Fibroblast of villous mesenchyme (primary cell): ENCODE data around the gene SRBD1. TPM values are rescaled to one million over a fixed set of nuclear protein-coding genes. Genes with fewer than 3 reads are reported as not detected.

Experiments used
- DNase-seq: peaks from one replicate; pipeline ENCODE4 v3.0.0-alpha.2; 2010; ENCODE audit warnings: low read depth
- H3K4me3 ChIP-seq: 2 replicates; pipeline ENCODE4 v1.5.1; 2011; ENCODE audit warnings: low read depth, mild to moderate bottlenecking, low read length
- CTCF ChIP-seq: IDR thresholded peaks from 2 replicates; pipeline ENCODE4 v1.5.1; 2012; ENCODE audit warnings: low read depth, mild to moderate bottlenecking, low read length; ENCODE audit not compliant: insufficient read depth
- total RNA-seq: library from RNA; depleted of rRNA; stranded (reverse); fragments of >200 nt; gene quantifications from 2 replicates; pipeline ENCODE4 v1.2.3, GENCODE V29; 2012

Gene SRBD1
- total RNA-seq, 1 donor, result 31.1 TPM

- no peak overlapping the region for H3K4me3 ChIP-seq
- TF ChIP-seq CTCF, result no peak
- peak; percentile 27 for DNase-seq
These were observed 56.3 kb downstream of the SRBD1 start for GRCh38 chr2:45554742-45555140.

- DNase-seq, result peak; percentile 48
- TF ChIP-seq CTCF, result no peak
- H3K4me3 ChIP-seq, result no peak overlapping the region
These were observed 56.9 kb downstream of the SRBD1 start for GRCh38 chr2:45554073-45554741.

- no peak for TF ChIP-seq CTCF
- no peak for DNase-seq
- H3K4me3 ChIP-seq, result no peak overlapping the region
These were observed 59.2 kb downstream of the SRBD1 start for GRCh38 chr2:45551862-45552261.

GRCh38 chr2:45545943-45546342, 65.1 kb downstream of the SRBD1 start:
- TF ChIP-seq CTCF, result no peak
- H3K4me3 ChIP-seq, result no peak overlapping the region
- no peak for DNase-seq

- no peak overlapping the region for H3K4me3 ChIP-seq
- DNase-seq, result no peak
- no peak for TF ChIP-seq CTCF
These were observed 67.8 kb downstream of the SRBD1 start for GRCh38 chr2:45543257-45543656.

- TF ChIP-seq CTCF, result no peak
- DNase-seq, result no peak
- no peak overlapping the region for H3K4me3 ChIP-seq
These were observed 69.1 kb downstream of the SRBD1 start for GRCh38 chr2:45542013-45542412.

- no peak for DNase-seq
- TF ChIP-seq CTCF, result no peak
- H3K4me3 ChIP-seq, result no peak overlapping the region
These were observed 69.6 kb downstream of the SRBD1 start for GRCh38 chr2:45541450-45541849.
